Glomerular visceral epithelial cell (primary cell): ENCODE results near the gene GMIP.
"Not testable (repeated sequence)": the region's sequence is repeated elsewhere in the genome, so short reads cannot be mapped to it uniquely, and the experiment has no call there.

Experiments
- DNase-seq: peaks from one replicate; pipeline ENCODE4 v3.0.0-alpha.2; 2016; ENCODE audit errors: extremely low spot score

GMIP gene, protein sequence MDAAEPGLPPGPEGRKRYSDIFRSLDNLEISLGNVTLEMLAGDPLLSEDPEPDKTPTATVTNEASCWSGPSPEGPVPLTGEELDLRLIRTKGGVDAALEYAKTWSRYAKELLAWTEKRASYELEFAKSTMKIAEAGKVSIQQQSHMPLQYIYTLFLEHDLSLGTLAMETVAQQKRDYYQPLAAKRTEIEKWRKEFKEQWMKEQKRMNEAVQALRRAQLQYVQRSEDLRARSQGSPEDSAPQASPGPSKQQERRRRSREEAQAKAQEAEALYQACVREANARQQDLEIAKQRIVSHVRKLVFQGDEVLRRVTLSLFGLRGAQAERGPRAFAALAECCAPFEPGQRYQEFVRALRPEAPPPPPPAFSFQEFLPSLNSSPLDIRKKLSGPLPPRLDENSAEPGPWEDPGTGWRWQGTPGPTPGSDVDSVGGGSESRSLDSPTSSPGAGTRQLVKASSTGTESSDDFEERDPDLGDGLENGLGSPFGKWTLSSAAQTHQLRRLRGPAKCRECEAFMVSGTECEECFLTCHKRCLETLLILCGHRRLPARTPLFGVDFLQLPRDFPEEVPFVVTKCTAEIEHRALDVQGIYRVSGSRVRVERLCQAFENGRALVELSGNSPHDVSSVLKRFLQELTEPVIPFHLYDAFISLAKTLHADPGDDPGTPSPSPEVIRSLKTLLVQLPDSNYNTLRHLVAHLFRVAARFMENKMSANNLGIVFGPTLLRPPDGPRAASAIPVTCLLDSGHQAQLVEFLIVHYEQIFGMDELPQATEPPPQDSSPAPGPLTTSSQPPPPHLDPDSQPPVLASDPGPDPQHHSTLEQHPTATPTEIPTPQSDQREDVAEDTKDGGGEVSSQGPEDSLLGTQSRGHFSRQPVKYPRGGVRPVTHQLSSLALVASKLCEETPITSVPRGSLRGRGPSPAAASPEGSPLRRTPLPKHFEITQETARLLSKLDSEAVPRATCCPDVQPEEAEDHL

DNA sequence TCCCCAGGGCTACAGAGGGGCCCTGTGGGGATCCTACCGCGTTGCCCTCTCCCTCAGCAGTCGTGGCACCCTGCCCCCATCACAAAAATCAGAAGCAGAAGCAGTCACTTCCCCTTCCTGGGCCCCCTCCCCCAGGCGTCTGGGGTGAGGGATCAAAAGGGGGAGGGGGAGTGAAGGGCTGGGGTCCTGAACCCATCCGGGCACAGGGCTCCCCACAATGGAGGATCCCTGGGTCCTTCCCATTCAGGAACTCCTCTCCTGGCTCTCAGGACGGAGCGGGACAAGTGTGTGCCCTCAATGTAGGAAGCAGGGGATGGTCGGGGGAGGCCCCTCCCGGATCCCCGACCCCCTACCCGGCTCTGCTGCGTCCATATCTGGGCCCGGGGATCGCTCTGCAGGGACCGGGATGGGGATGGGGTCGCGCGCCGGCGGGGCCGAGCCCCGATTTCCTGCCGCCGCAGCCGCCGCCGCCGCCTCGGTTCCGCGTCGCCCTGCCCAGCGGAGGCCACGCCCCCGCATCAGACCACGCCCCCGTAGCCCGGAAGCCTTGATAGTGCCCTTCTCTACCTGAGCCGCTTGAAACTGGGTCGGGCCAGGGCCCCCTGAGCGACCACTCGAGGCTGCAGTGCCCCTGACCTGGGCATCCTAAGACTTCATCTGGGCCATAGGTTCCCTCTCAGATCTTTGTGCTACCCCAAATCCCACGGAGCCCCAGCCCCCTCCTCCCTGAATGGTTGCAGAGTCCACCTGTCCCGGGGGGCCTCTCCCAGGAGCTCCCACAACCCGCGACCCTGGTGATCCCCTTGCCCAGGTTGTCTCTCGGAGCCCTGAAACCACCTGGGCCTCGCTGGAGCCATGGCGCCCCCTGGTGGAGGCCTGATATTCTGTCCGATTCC is at the start of gene GMIP:
Gene GMIP, minus strand, starts transcription at position 500 of the 896 bp plus-strand sequence. Its CDS starts 128 bp downstream, at position 372.
- peak; percentile 73 for DNase-seq

DNA sequence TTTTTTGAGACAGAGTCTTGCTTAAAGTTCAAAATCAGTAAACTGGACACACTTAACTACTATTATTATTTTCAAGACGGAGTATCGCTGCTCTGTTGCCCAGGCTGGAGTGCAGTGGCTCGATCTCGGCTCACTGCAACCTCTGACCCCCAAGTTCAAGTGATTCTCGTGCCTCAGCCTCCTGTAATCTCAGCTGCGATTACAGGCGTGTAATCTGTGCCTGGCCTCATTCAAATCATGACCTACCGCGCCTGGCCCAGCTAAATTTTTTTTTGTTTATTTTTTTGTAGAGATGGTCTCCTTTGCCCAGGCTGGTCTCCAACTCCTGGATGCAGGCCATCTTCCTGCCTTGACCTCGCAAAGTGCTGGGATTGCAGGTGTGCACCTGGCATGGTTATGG is 48.2 kb upstream of the GMIP start:
- DNase-seq = no peak

DNA sequence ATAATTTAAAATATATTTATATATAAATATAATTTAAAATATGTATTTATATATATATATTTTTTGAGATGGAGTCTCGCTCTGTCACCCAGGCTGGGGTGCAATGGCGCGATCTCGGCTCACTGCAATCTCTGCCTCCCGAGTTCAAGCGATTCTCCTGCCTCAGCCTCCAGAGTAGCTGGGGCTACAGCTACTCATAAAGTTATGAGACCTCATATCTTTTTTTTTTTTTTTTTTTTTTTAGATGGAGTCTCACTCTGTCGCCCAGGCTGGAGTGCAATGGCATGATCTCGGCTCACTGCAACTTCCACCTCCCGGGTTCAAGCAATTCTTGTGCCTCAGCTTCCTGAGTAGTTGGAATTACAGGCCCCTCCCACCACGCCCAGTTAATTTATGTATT is 45.6 kb upstream of the GMIP start:
- DNase-seq = not testable (repeated sequence)

DNA sequence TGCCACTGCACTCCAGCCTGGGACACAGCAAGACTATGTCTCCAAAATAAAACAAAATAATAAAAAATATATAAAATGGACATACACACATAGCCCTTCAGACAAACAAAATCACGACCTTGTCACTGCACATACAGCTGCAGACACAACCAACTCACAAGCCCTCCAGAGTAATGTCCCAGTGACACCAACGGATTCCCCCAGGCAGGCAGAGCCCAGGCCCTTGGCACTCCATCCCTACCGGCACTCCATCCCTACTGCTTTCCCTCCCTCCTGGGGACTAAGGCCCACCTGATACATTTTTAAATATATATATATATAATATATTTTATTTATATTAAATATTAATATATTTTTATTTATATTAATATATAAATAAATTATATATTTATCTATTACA is 43.6 kb upstream of the GMIP start:
- DNase-seq = no peak

DNA sequence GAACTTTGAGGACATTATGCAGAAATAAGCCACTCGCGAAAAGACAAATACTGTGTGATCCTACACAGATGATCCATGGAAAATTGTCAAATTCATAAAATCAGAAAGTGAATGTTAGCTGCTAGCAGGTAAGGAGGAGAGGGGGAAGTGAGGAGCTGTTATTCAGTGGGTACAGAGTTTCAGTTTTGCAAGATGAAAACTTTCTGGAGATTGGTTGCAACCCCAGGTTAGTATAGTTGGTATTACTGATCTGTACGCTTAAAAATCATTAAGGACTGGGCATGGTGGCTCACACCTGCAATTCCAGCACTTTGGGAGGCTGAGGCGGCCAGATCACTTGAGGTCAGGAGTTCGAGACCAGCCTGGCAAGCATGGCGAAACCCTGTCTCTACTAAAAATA is 43.1 kb upstream of the GMIP start:
- no peak for DNase-seq

DNA sequence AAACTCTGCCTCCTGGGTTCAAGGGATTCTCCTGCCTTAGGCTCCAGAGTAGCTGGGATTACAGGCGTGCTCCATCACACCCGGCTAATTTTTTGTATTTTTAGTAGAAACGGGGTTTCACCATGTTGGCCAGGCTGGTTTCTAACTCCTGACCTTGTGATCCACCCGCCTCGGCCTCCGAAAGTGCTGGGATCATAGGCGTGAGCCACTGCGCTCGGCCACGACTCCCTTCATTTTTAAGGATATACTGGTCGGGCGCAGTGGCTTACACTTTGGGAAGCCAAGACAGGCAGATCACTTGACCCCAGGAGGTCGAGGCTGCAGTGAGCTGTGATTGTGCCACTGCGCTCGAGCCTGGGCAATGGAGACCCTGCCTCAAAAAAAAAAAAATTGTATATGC is 42.7 kb upstream of the GMIP start:
- DNase-seq = not testable (repeated sequence)

DNA sequence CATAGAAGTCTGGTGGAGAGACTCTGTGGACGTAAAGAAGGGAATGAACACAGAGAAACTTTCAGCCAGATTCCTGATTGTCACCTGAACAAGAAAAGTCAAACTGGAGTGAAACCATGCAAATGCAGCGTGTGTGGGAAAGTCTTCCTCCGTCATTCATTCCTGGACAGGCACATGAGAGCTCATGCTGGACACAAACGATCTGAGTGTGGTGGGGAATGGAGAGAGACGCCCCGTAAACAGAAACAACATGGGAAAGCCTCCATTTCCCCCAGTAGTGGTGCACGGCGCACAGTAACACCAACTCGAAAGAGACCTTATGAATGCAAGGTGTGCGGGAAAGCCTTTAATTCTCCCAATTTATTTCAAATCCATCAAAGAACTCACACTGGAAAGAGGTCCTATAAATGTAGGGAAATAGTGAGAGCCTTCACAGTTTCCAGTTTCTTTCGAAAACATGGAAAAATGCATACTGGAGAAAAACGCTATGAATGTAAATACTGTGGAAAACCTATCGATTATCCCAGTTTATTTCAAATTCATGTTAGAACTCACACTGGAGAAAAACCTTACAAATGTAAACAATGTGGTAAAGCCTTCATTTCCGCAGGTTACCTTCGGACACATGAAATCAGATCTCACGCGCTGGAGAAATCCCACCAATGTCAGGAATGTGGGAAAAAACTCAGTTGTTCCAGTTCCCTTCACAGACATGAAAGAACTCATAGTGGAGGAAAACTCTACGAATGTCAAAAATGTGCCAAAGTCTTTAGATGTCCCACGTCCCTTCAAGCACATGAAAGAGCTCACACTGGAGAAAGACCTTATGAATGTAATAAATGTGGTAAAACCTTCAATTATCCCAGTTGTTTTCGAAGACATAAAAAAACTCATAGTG is 36.0 kb upstream of the GMIP start:
- no peak for DNase-seq

DNA sequence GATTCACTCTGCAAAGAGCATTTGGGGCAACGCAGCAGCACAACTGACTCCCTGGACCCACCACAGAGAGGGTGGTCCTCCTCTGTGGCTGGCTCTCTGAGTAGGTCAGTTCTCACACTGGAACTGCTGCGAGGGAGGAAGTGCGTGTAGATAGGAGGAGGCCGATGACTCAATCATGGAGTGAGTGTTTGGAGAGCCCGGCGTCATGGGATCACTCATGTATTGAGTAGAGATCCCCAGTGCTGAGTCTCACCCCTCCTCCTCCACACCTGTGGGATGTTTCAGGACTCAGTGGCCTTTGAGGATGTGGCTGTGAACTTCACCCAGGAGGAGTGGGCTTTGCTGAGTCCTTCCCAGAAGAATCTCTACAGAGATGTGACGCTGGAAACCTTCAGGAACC is 34.1 kb upstream of the GMIP start:
- DNase-seq = no peak

DNA sequence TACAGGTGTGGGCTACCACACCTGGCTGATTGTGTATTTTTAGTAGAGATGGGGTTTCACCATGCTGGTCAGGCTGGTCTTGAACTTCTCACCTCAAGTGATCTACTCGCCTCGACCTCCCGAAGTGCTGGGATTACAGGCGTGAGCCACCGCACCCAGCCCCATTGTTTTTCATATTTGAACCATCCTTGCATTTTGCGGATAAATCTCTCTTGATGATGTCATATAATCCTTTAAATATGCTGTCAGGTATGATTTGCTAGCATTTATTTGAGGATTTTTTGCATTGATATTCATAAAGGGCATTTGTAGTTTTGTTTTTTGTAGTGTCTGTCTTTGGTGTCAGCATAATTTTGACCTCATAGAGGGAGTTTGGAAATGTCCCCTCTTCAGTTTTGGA is 30.9 kb upstream of the GMIP start:
- no peak for DNase-seq

DNA sequence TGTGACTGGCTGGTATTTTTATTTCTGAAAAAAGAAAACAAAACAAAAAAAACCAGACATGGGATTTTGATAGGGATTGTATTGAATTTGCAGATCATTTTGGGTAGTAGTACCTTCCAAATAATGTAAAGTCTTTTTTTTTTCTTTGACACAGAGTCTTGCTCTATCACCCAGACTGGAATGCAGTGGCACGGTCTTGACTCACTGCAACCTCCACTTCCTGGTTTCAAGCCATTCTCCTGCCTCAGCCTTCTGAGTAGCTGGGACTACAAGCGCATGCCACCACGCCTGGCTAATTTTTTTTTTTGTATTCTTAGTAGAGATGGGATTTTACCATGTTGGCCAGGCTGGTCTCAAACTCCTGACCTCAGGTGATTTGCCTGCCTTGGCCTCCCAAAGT is 29.4 kb upstream of the GMIP start:
- no peak for DNase-seq

DNA sequence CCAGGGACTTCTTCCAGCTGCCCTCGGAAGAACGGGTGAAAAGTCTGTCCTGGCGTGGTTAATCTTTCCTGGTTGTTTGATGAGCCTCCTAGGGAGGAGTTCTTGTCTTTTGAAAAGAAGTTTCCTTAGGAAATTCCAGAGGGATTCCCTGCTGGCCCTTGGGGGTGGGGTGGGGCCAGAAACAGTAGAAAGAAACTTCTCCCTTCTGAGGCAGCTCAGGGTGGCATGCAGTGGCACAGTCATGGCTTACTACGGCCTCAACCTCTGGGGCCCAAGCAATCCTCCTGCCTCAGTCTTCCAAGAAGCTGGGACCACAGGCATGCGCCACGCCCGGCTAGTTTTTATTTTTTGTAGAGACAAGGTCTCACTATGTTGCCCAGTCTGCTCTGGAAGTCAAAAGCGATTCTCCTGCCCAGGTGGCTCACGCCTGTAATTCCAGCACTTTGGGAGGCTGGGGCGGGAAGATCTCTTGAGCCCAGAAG is 26.7 kb upstream of the GMIP start:
- no peak for DNase-seq

DNA sequence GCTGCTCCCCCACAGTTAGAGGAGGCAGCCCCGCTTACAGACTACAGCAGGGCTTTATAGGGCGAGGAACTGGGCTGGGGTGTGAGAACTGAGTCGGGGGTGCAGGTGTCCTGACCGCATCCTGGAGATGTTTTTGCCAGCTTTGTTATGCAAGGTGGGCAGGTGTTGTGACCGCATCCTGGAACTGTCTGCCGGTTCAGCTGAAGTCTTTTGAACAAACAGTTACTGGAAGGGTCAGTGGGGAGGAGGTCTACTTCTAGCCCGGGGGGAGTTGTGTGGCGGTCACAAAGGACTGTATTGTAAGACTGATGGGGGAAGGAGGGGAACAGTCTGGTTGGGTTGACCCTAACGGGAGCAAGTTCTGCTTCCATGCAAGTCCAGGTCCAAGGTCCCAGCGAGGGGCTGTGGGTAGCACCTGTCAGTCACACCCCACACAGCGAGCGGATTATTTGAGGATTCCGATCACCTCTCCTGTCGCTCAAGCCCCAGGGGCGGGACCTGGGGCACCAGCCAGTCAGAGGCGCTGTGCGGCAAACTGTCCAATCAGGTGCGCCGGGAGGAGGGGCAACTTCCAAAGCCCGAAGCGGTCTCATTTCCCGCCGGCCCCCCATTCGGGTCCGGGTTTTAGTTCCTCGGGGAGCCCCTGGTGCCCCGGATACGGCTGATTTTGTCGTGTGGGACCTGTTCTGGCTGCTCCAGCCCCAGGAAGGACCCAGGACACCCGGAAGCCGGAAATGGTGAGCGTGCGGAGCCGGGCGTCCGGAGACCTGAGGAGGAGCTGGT is 25.0 kb upstream of the GMIP start, which contains the start of gene ZNF101:
Gene ZNF101, plus strand, starts transcription at position 610 of the 783 bp plus-strand sequence. Its CDS starts 125 bp downstream, at position 735.
- peak; percentile 94 for DNase-seq

DNA sequence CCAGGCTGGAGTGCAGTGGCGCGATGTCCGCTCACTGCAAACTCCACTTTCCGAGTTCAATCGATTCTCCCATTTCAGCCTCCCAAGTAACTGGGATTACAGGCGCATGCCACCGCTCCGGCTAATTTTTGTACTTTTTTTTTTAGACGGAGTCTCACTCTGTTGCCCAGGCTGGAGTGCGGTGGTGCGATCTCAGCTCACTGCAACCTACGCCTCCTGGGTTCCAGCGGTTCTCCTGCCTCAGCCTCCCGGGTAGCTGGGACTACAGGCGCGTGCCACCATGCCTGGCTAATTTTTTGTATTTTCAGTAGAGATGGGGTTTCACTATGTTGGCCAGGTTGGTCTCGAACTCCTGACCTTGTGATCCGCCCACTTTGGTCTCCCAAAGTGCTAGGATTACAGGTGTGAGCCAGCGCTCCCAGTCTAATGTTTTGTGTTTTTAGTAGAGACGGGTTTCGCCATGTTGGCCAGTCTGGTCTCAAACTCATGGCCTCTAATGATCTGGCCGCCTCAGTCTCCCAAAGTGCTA is 22.0 kb upstream of the GMIP start:
- DNase-seq = not testable (repeated sequence)

DNA sequence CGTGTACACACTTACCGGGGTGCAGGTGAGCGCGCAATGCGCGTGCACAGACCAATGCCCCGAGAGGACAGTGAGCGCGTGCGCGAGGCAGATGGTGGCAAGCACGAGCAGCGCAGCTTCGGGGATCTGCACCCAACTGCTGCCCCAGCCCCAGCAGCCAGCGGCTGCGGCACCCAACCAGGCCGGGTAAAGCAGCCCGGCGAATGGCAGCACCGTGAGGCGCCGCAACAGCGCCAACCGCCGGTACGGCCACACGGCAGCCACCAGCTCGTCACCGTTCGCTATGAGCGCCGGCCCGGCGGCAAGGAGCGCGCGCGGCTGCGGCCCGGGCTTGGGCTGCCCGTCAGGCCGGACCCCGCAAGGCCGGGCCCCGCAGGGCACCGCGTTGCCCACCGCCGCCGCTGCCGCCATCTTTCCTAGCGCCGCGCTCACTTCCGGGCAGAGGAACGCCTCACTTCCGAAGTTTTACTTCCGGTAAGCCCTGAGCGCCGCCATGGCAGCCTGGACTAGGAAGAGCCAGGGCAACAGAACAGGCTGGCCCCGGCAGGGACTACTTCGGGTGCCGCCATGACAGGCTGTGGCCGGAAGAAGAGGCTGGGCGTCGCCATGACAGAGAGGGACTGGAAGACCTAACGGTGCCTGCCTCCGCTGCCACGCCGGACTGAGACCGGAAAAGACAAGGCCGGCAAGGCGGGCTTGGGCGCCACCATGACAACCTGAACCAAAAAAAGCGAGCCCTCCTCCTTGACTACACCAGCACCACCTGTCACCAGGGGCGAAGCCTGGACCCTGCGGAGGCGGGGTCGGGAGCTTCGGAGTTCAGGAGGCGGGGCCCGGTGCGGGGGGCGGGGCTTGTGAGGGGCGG is 20.0 kb upstream of the GMIP start, which contains the start of gene ATP13A1:
Gene ATP13A1, minus strand, starts transcription at position 421 of the 865 bp plus-strand sequence. Its CDS starts 10 bp downstream, at position 411.
- DNase-seq = peak; percentile 97

DNA sequence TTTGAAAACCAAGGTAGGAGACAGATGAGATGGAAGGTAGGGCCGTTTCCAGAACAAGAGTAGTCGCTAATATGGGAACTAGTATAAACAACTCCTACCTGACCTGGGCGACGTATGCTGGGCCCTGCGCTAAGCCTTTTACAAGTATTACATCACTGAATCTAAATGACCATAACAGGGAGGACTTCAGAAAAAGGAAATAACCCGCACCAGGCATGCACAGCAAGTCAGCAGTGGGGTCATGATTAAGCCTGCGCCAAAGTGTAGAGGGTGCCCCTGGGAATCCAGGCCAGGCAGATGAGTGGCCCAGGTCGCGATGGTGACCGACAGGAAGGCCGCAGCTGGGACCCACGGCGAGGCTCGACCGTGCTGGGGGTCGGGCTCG is 19.4 kb upstream of the GMIP start:
- no peak for DNase-seq

DNA sequence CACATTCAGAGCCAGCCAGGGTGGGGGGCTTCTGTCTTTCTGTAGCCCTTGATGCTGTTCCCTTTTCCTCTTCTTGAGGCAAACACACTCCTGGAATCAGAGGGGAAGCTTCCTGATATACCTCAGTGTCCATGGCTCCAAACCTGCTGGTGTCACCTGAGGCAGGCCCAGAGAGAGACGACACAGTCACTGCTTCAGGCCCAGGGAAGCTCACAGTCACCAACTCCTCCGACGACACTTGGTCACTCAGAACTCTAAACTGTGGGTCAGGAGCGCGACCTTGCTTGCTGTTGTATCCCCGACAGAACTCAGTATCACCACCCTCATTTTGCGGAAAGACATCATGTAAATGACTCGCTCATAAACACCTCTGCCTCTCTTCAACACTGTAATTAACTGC is 18.9 kb upstream of the GMIP start:
- DNase-seq = no peak

DNA sequence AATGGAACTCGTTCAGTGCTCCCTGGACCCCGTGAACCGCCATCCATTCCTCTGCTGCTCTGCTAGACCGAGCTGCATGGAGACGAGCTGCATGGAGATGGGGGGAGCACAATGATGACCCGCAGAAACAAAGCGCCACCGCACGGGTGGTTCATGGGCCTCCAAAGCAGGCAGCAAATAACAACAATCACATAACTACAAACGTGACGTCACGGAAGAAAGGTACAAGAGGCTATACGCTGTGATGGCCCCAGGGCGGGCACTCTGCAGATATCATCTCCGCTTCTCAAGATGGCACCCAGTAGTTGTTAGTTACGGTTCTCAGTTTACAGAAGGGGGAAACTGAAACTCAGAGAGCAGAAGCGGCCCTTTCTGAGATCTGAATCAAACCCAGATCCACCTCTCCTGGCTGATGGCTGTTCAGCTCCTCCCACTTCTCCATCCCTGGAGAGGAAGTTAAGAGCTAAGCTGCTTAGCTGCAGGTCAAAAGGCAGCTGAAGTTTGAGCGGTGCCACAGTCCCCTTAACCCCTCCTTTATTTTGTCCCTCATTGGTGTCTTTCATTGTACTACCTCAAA is 18.3 kb upstream of the GMIP start:
- no peak for DNase-seq
